ENCODE data around the gene ECI2. TPM values are rescaled to one million over a fixed set of nuclear protein-coding genes. Genes with fewer than 3 reads are reported as not detected.

Gene ECI2
- total and polyA plus RNA-seq, 2 experiments from 2014 or later = 63.7 to 102 TPM

DNA sequence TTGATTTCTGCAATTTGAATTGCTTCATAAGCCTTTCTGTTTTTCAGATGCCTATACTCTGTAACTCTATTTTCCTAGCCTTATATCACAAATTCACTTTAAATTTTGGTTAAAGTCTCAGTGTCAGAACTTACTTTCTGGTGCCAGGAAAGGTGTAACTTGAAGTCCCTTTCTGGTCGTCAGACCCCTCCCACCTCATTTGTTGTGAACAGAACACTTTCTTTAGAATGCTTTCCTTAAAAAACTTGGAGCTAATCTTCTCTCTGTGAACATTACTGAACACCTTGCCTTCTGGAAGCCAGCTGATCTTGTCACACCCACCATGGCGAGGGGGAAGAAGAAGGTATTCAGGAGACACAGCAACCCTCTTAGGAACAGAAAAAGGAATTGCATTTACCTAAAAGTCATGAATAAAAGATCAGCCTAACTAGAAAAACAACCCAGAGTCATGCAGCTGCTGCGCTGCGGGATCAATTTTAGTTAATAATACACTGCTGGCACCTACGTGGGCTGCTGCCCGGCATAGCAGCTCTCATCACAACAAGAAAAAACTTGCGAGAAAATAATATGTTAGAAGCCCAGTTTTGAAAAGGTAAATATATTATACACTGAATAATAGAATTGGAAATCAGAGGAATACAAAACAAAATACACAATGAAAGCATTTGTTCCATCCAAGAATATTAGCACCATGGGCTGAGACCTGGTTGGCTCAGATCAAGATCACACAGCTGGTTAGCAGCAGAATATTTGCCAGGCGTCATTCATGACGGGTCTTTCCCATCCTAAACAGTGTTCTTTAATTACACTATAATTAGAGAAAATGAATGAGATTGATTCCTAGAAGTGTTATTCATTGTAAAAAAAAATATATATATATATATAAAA is 50.7 kb downstream of the ECI2 start (continued):
- TF ChIP-seq ZNF462 (CRISPR knock-in tag; IDR thresholded peaks at IDR 0.05) = no peak
- no peak for TF ChIP-seq NANOG (IDR thresholded peaks at IDR 0.05; ENCODE audit: borderline replicate concordance)
- no peak for TF ChIP-seq ZNF331 (CRISPR knock-in tag; IDR thresholded peaks at IDR 0.05; ENCODE audit: low read depth)
- TF ChIP-seq EZH2phosphoT487 (IDR thresholded peaks at IDR 0.05; ENCODE audit: unreplicated experiment) = no peak
- TF ChIP-seq POLR2AphosphoS5 (IDR thresholded peaks at IDR 0.05; ENCODE audit: low read depth) = no peak
- no peak for TF ChIP-seq REST (IDR thresholded peaks at IDR 0.05; ENCODE audit: unreplicated experiment)
- no peak for TF ChIP-seq JUNB (IDR thresholded peaks at IDR 0.05; ENCODE audit: unreplicated experiment)
- no peak for TF ChIP-seq ZNF114 (CRISPR knock-in tag; IDR thresholded peaks at IDR 0.05)
- no peak for TF ChIP-seq EZH2 (IDR thresholded peaks at IDR 0.05; ENCODE audit: low read depth, unreplicated experiment)
- TF ChIP-seq ETS1 (IDR thresholded peaks at IDR 0.05) = no peak

Measured in GM23338 (cell line).